GM12864 (cell line): ENCODE results near the gene DENND1A.

Source experiments
- DNase-seq: peaks from one replicate; pipeline ENCODE4 v3.0.0-alpha.2; 2011; ENCODE audit warnings: low read depth
- H3K4me3 ChIP-seq: 2 replicates; pipeline ENCODE4 v1.5.1; 2011; ENCODE audit warnings: mild to moderate bottlenecking, low read depth, low read length, control low read depth
- CTCF ChIP-seq: IDR thresholded peaks from 2 replicates; pipeline ENCODE4 v1.5.1; 2011; ENCODE audit warnings: low read depth, mild to moderate bottlenecking, moderate library complexity, low read length, control low read depth, inconsistent platforms; ENCODE audit errors: missing control alignments

The DENND1A gene

GRCh38 chr9:123372766-123373446 lies 557.0 kb downstream of the DENND1A start:
- DNase-seq = no peak
- TF ChIP-seq CTCF = no peak
- H3K4me3 ChIP-seq = no peak overlapping the region

GRCh38 chr9:123371805-123372590 lies 557.9 kb downstream of the DENND1A start:
- TF ChIP-seq CTCF = no peak
- no peak for DNase-seq
- no peak overlapping the region for H3K4me3 ChIP-seq

- DNase-seq = no peak
- no peak for TF ChIP-seq CTCF
- no peak overlapping the region for H3K4me3 ChIP-seq
Measured at GRCh38 chr9:123371228-123371584, 558.7 kb downstream of the DENND1A start.

- no peak overlapping the region for H3K4me3 ChIP-seq
- no peak for DNase-seq
- TF ChIP-seq CTCF = no peak
Measured at GRCh38 chr9:123370526-123371227, 559.2 kb downstream of the DENND1A start.

GRCh38 chr9:123370108-123370507 lies 559.8 kb downstream of the DENND1A start:
- no peak for DNase-seq
- no peak overlapping the region for H3K4me3 ChIP-seq
- no peak for TF ChIP-seq CTCF

- DNase-seq = no peak
- no peak for TF ChIP-seq CTCF
- H3K4me3 ChIP-seq = no peak overlapping the region
Measured at GRCh38 chr9:123369296-123369695, 560.6 kb downstream of the DENND1A start.
